ENCODE data around the gene INHBB.
"Not testable (repeated sequence)": the region's sequence is repeated elsewhere in the genome, so short reads cannot be mapped to it uniquely, and the experiment has no call there.

INHBB gene

DNA sequence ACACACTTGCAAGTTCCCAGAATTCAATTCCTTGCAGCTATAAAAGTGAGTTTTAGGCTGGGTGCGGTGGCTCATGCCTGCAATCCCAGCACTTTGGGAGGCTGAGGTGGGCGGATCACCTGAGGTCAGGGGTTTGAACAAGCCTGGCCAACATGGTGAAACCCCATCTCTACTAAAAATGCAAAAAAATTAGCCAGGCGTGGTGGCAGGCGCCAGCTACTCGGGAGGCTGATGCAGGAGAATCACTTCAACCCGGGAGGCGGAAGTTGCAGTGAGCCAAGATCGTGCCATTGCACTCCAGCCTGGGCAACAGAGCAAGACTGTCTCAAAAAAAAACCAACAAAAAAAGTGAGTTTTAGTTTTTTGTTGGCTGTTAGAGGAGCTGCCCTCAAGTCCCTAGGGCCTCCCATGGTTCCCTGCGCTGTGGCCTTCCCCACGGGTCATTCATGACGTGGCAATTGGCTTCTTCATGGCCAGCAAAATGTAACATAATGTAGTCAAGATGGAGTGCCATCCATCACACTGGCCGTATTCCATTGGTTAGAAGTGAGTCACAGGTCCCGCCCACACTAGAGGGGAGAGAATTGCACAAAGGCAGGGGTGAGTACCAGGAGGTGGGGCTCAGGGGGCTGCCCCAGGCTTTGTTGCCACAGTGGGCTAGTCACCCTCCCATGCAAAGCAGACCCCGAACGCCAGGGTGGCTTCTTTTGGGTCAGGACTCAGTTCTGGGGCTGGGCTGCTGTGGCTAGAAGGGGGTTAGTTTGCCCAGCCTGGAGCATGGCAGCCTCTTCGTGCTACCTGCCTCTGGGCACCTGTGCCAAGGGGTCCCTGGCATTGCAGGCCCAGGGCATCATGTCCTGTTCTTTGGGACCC lies 37.7 kb upstream of the INHBB start:
- Histone ChIP-seq H3K36me3 (replicated peaks) (no peaks in the 10 kb centered on the region), H3K27me3 (replicated peaks) (no peaks in the 10 kb centered on the region), H3K4me3 (ENCODE audit: low read depth, low read length) (no peak overlapping the region), H3K27ac (no peak overlapping the region)
- DNase-seq: no peak
- in situ Hi-C loops (cut with HindIII; ENCODE audit: low pct_ligation_motif_present, low sequenced_read_pairs): no loop called here
- TF ChIP-seq, protein P1, sequence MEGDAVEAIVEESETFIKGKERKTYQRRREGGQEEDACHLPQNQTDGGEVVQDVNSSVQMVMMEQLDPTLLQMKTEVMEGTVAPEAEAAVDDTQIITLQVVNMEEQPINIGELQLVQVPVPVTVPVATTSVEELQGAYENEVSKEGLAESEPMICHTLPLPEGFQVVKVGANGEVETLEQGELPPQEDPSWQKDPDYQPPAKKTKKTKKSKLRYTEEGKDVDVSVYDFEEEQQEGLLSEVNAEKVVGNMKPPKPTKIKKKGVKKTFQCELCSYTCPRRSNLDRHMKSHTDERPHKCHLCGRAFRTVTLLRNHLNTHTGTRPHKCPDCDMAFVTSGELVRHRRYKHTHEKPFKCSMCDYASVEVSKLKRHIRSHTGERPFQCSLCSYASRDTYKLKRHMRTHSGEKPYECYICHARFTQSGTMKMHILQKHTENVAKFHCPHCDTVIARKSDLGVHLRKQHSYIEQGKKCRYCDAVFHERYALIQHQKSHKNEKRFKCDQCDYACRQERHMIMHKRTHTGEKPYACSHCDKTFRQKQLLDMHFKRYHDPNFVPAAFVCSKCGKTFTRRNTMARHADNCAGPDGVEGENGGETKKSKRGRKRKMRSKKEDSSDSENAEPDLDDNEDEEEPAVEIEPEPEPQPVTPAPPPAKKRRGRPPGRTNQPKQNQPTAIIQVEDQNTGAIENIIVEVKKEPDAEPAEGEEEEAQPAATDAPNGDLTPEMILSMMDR (IDR thresholded peaks at IDR 0.05; ENCODE audit: low read depth, low read length, missing control alignments): no peak

DNA sequence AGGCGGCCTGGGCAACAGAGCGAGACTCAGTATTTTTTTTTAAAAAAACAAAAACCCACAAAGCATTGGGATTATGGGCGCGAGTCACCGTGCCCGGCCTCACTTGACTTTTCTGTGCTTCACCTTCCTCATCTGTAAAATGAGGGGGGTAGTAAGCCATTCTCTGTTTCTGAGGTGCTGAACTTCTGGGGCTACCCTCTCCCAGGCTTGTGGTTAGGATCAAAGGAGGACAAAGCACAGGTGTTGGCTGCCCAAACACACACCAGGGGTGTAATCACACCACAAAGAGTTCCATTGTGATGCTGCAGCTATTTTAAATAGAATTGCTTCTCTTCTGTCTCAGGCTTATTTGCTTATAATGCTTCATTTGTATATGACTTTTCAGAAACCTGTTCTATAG lies 35.8 kb upstream of the INHBB start:
- no peak for DNase-seq
- H3K27ac ChIP-seq: no peak overlapping the region
- in situ Hi-C loops (cut with HindIII; ENCODE audit: low pct_ligation_motif_present, low sequenced_read_pairs): no loop called here
- H3K27me3 ChIP-seq (replicated peaks): peaks cover 7% of the 10 kb centered on the region
- TF ChIP-seq, protein P1 (IDR thresholded peaks at IDR 0.05; ENCODE audit: low read depth, low read length, missing control alignments): no peak
- H3K4me3 ChIP-seq (ENCODE audit: low read depth, low read length): no peak overlapping the region
- no peaks in the 10 kb centered on the region for H3K36me3 ChIP-seq (replicated peaks)

DNA sequence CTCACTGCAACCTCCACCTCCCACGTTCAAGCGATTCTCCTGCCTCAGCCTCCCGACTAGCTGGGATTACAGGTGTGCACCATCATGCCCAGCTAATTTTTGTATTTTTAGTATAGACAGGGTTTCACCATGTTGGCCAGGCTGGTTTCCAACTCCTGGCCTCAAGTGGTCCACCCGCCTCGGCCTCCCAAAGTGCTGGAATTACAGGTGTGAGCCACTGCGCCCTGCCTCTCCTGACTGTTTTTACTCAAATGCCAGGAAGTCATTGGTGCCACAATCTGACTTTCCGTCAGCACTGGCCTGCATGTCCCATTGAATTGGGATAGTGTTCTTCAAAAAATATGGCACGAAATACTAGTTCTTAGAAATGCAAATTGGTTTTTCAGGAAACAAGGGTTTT lies 35.1 kb upstream of the INHBB start:
- H3K27ac ChIP-seq; in situ Hi-C loops (cut with HindIII; ENCODE audit: low pct_ligation_motif_present, low sequenced_read_pairs); DNase-seq; H3K4me3 ChIP-seq (ENCODE audit: low read depth, low read length); H3K27me3 ChIP-seq (replicated peaks); H3K36me3 ChIP-seq (replicated peaks): not testable (repeated sequence)

DNA sequence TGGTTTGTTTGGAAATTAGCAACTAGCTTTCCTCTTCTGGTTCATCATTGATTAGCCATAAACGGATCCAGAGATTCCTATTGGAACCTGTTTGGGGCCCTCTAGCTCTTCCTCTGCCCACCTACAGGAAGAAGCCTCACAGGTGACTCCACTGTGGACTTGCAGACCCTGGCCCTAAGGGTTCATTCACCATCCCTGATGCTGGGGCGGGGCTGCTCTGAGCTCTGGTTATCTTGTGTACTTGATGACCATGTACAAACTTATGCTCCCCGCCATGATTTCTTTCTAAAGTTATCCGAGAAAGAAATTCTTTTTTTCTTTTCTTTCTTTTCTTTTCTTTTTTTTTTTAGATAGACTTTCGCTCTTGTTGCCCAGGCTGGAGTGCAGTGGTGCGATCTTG lies 33.9 kb upstream of the INHBB start:
- TF ChIP-seq, protein P1 (IDR thresholded peaks at IDR 0.05; ENCODE audit: low read depth, low read length, missing control alignments): no peak
- no peak for DNase-seq
- Histone ChIP-seq H3K27ac (no peak overlapping the region), H3K4me3 (ENCODE audit: low read depth, low read length) (no peak overlapping the region), H3K27me3 (replicated peaks) (peaks cover 7% of the 10 kb centered on the region), H3K36me3 (replicated peaks) (no peaks in the 10 kb centered on the region)
- in situ Hi-C loops (cut with HindIII; ENCODE audit: low pct_ligation_motif_present, low sequenced_read_pairs): no loop called here

DNA sequence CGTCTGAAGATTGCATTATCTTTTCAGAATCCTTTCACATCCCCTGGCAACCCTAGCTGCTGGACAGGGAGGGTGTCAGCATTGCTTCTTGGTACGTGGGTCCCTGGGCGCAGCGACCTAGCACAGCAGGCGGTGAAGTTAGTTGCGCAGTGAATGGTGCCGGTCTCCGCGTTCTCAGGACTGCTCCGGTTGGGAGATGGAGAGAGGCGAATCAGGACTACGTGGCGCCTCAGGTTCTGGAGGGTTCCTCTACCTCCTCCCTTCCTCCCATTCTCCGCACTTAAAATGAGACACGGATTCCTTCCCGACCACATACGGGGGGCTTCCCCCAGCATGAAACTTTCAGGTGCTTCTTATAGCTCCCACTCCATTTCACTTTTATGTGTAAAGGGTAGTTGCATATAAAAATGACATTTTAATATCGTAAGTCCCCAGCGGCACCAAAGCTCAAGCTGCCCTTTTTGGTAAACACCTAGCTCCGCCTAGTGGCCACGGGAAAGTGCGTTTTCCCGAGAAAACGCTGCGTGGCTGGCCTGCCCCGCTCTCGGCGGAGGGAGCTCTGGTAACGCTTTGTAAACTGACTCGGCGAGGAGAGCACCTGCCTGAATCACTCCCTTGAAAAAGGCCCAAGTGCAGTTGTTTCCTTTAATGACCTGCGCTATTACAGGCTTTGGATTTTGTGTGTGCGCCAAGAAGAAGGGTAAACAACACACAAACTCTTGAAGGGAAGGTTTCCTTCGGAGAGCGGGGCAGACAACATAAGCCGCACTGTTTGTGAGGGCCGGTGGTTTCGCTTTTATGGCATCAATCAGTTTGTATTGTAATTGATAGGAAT lies 32.9 kb upstream of the INHBB start:
- TF ChIP-seq, protein P1 (IDR thresholded peaks at IDR 0.05; ENCODE audit: low read depth, low read length, missing control alignments): peak; percentile 90
- peak; percentile 76 for DNase-seq
- Histone ChIP-seq H3K27me3 (replicated peaks) (peaks cover 7% of the 10 kb centered on the region), H3K27ac (peak overlapping the region; percentile 9), H3K4me3 (ENCODE audit: low read depth, low read length) (peak overlapping the region; percentile 53), H3K36me3 (replicated peaks) (no peaks in the 10 kb centered on the region)
- in situ Hi-C loops (cut with HindIII; ENCODE audit: low pct_ligation_motif_present, low sequenced_read_pairs): no loop called here
